Endodermal cell (in vitro differentiated cells): ENCODE data around the gene C10orf67. TPM values are rescaled to one million over a fixed set of nuclear protein-coding genes. Genes with fewer than 3 reads are reported as not detected.

Experiments used
- DNase-seq: peaks from one replicate; pipeline ENCODE4 v3.0.0-alpha.2; 2017
- H3K27ac ChIP-seq: 2 replicates; pipeline ENCODE4 v1.5.1; 2013; ENCODE audit warnings: mild to moderate bottlenecking, low read depth, low read length, moderate library complexity
- H3K27me3 ChIP-seq: 2 replicates; pipeline ENCODE4 v1.6.1; 2013; ENCODE audit warnings: mild to moderate bottlenecking, low read length, moderate library complexity; ENCODE audit not compliant: insufficient read depth, control insufficient read depth, poor library complexity, severe bottlenecking
- H3K36me3 ChIP-seq: 2 replicates; pipeline ENCODE4 v1.7.0; 2013; ENCODE audit warnings: mild to moderate bottlenecking, low read length, moderate library complexity; ENCODE audit not compliant: control insufficient read depth, insufficient read depth
- H3K4me1 ChIP-seq: one replicate; pipeline ENCODE4 v1.7.0; 2013; ENCODE audit warnings: low read length; ENCODE audit not compliant: control insufficient read depth, insufficient read depth
- H3K4me3 ChIP-seq: 2 replicates; pipeline ENCODE4 v1.5.1; 2013; ENCODE audit warnings: mild to moderate bottlenecking, low read length, moderate library complexity
- H3K9ac ChIP-seq: 2 replicates; pipeline ENCODE4 v1.6.1; 2013; ENCODE audit warnings: mild to moderate bottlenecking, low read length, moderate library complexity; ENCODE audit not compliant: poor library complexity, severe bottlenecking; ENCODE audit errors: extremely low read depth
- H3K9me3 ChIP-seq: 2 replicates; pipeline ENCODE4 v1.6.1; 2013; ENCODE audit warnings: mild to moderate bottlenecking, low read length, moderate library complexity; ENCODE audit not compliant: control insufficient read depth
- H3K27ac Mint-ChIP-seq: 2 replicates; pipeline ENCODE4 v1.8.0; 2020; ENCODE audit warnings: mixed read lengths
- H3K27me3 Mint-ChIP-seq: 2 replicates; pipeline ENCODE4 v1.8.0; 2021; ENCODE audit warnings: mild to moderate bottlenecking, mixed read lengths; ENCODE audit not compliant: insufficient read depth
- H3K36me3 Mint-ChIP-seq: 2 replicates; pipeline ENCODE4 v1.8.0; 2020; ENCODE audit warnings: low read depth, mixed read lengths
- H3K4me1 Mint-ChIP-seq: 2 replicates; pipeline ENCODE4 v1.8.0; 2020; ENCODE audit warnings: mixed read lengths
- H3K4me3 Mint-ChIP-seq: 2 replicates; pipeline ENCODE4 v1.8.0; 2020; ENCODE audit warnings: mild to moderate bottlenecking, moderate library complexity, mixed read lengths
- H3K9me3 Mint-ChIP-seq: 2 replicates; pipeline ENCODE4 v1.8.0; 2020; ENCODE audit warnings: mild to moderate bottlenecking, mixed read lengths
- CTCF ChIP-seq: fragments of 200-600 bp; sonication (generic); conservative IDR thresholded peaks from 2 replicates; pipeline ENCODE4 v1.5.0; 2021; ENCODE audit warnings: antibody characterized with exemption, mild to moderate bottlenecking
- WGBS, 2 experiments: methylation state at CpG; one replicate each; pipeline versions ENCODE4 v1.1.5 to v1.1.7; 2013; ENCODE audit warnings: missing lambda C conversion rate in 2 of 2, mixed read lengths in 1 of 2; ENCODE audit not compliant: insufficient coverage in 1 of 2, insufficient read length in 1 of 2; 5-methylcytosine and 5-hydroxymethylcytosine counted together
- total RNA-seq, 2 donors: library from RNA; stranded (reverse); fragmentation: NEBNext Ultra II Directional in 1 of 2; extraction: Animal tissue kit (Norgen Biotek cat#: 25700) in 1 of 2; gene quantifications; 2 replicates in 1 of 2; 3 replicates in 1 of 2; pipeline ENCODE4 v1.2.1, GENCODE V29; 2021

C10orf67 gene
- total RNA-seq, 2 donors from 2014 or later = not detected

GRCh38 chr10:23186697-23187096 lies 157.9 kb downstream of the C10orf67 start:
- no peak overlapping the region for H3K27ac ChIP-seq
- no peak for DNase-seq
- H3K36me3 Mint-ChIP-seq = no peaks in the 10 kb centered on the region
- no peaks in the 10 kb centered on the region for H3K4me1 Mint-ChIP-seq
- H3K4me1 ChIP-seq = no peaks in the 10 kb centered on the region
- H3K4me3 Mint-ChIP-seq = no peak overlapping the region
- no peaks in the 10 kb centered on the region for H3K36me3 ChIP-seq
- peaks cover 85% of the 10 kb centered on the region for H3K27me3 Mint-ChIP-seq
- H3K4me3 ChIP-seq = no peak overlapping the region
- H3K9me3 Mint-ChIP-seq = no peaks in the 10 kb centered on the region
- H3K9me3 ChIP-seq = no peaks in the 10 kb centered on the region
- peaks cover 95% of the 10 kb centered on the region for H3K27me3 ChIP-seq
- no peak overlapping the region for H3K27ac Mint-ChIP-seq
- no peak for TF ChIP-seq CTCF
- 50 to 56% methylated on average over 5 of the region's 5 CpGs for WGBS, 2 experiments
- no peak overlapping the region for H3K9ac ChIP-seq

GRCh38 chr10:23186178-23186577 lies 158.4 kb downstream of the C10orf67 start:
- H3K9me3 ChIP-seq = no peaks in the 10 kb centered on the region
- H3K27ac ChIP-seq = no peak overlapping the region
- 71 to 74% methylated on average over 7 of the region's 7 CpGs for WGBS, 2 experiments
- Mint-ChIP-seq H3K9me3 (no peaks in the 10 kb centered on the region), H3K4me3 (no peak overlapping the region), H3K27ac (no peak overlapping the region), H3K27me3 (peaks cover 84% of the 10 kb centered on the region), H3K36me3 (no peaks in the 10 kb centered on the region), H3K4me1 (no peaks in the 10 kb centered on the region)
- H3K4me3 ChIP-seq = no peak overlapping the region
- no peaks in the 10 kb centered on the region for H3K36me3 ChIP-seq
- no peak overlapping the region for H3K9ac ChIP-seq
- no peaks in the 10 kb centered on the region for H3K4me1 ChIP-seq
- H3K27me3 ChIP-seq = peaks cover 95% of the 10 kb centered on the region
- no peak for TF ChIP-seq CTCF
- DNase-seq = no peak

GRCh38 chr10:23174977-23175512 lies 169.6 kb downstream of the C10orf67 start:
- Histone ChIP-seq H3K9me3 (no peaks in the 10 kb centered on the region), H3K9ac (no peak overlapping the region), H3K27ac (no peak overlapping the region), H3K36me3 (no peaks in the 10 kb centered on the region), H3K27me3 (peaks cover 100% of the 10 kb centered on the region), H3K4me1 (no peaks in the 10 kb centered on the region), H3K4me3 (no peak overlapping the region)
- no peaks in the 10 kb centered on the region for H3K9me3 Mint-ChIP-seq
- H3K27ac Mint-ChIP-seq = no peak overlapping the region
- peaks cover 98% of the 10 kb centered on the region for H3K27me3 Mint-ChIP-seq
- H3K36me3 Mint-ChIP-seq = no peaks in the 10 kb centered on the region
- peaks cover 5% of the 10 kb centered on the region for H3K4me1 Mint-ChIP-seq
- H3K4me3 Mint-ChIP-seq = no peak overlapping the region
- TF ChIP-seq CTCF = no peak
- DNase-seq = no peak
- 40 to 43% methylated on average over 11 to 14 of the region's 14 CpGs for WGBS, 2 experiments
